SU-DHL-6 (cell line): ENCODE measurements around the gene BPIFB6.

Source experiments
- CTCF ChIP-seq: fragments of 200-600 bp; sonication (generic); IDR thresholded peaks from one replicate; pipeline ENCODE4 v1.5.1; 2017; ENCODE audit warnings: antibody characterized with exemption, mild to moderate bottlenecking, low read length, moderate library complexity; ENCODE audit not compliant: insufficient read depth, poor library complexity, severe bottlenecking
- EZH2phosphoT487 ChIP-seq: fragments of 200-600 bp; sonication (generic), shearing (Covaris generic); conservative IDR thresholded peaks from 2 replicates; pipeline ENCODE4 v1.6.1; 2018; ENCODE audit warnings: mild to moderate bottlenecking, antibody characterized with exemption, low read length, moderate library complexity, mixed read lengths

DNA sequence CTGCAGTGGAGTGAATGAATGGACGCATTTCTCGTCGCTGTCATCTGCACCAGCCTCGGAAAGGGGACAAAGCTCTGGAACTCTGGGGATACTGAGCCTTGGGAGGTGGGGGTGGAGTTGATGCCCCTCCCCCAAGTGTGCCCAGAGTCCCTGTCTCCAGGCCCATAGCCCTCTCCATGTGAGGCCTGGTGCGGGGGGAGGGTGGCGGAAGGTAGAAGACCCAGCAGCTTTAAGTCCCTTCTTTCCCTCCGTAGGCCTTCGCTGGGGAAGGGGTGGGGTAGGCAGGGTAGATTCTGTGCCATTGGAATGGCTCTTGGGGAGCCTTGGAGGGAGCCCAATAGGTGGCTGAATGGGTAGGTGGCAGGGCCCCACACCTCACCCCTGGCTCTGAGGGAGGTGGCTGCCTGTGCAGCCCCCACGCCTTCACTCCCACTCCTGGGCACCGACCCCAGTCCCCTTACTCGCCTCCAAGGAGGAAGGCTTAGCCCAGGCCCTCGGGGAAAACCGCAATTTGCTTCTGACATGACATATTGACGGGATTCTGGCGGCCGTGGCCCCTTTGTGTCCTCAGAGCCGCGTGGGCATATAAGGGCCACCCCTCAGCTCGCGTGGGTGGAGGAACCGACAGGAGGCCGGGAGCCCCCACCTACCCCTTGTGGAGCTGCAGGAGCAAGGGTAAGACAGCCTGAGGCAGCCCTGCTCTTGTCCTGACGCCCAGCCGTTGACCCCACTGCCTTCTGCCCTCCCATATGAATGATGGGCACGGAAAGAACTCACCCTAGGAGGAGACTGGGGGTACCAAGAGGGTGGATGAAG is 22.1 kb downstream of the BPIFB6 start, which contains the start of gene BPIFB3:
- TF ChIP-seq CTCF, result no peak
- TF ChIP-seq EZH2phosphoT487, result no peak
